Kidney (tissue), 14 donors: ENCODE measurements around the gene ROR2. TPM values are rescaled to one million over a fixed set of nuclear protein-coding genes. Genes with fewer than 3 reads are reported as not detected.

ENCODE experiments used
- DNase-seq, 5 donors: peaks; one replicate each; pipeline ENCODE4 v3.0.0-alpha.2; 2013 to 2020
- FAIRE-seq: peaks from 2 replicates; lab custom pipeline; 2012; peaks lifted over from hg19 to GRCh38; lab: Jason Lieb, UNC
- H3K27ac ChIP-seq, 2 donors: one replicate each; pipeline ENCODE4 v1.7.0; 2013; ENCODE audit warnings: low read depth in 2 of 2, low read length in 2 of 2, inconsistent platforms in 1 of 2
- H3K27me3 ChIP-seq: one replicate; pipeline ENCODE4 v1.7.1; 2013; ENCODE audit warnings: low read length, inconsistent platforms; ENCODE audit not compliant: control insufficient read depth, insufficient read depth
- H3K36me3 ChIP-seq, 3 donors: one replicate each; pipeline versions ENCODE4 v1.7.0 to v1.7.1; 2013; ENCODE audit warnings: low read length in 3 of 3, control low read depth in 1 of 3, inconsistent platforms in 1 of 3; ENCODE audit not compliant: insufficient read depth in 3 of 3, control insufficient read depth in 2 of 3
- H3K4me1 ChIP-seq, 3 donors: one replicate each; pipeline versions ENCODE4 v1.7.0 to v1.7.1; 2013; ENCODE audit warnings: low read length in 3 of 3, inconsistent platforms in 1 of 3, low read depth in 1 of 3; ENCODE audit not compliant: control insufficient read depth in 2 of 3, insufficient read depth in 2 of 3
- H3K4me3 ChIP-seq, 3 donors: one replicate each; pipeline versions ENCODE4 v1.7.0 to v1.8.1; 2013; ENCODE audit warnings: low read length in 3 of 3, control low read depth in 1 of 3, inconsistent platforms in 1 of 3
- H3K9ac ChIP-seq, 3 donors: one replicate each; pipeline versions ENCODE4 v1.7.0 to v1.7.1; 2013; ENCODE audit warnings: low read length in 3 of 3, control low read depth in 1 of 3, inconsistent platforms in 1 of 3
- H3K9me3 ChIP-seq, 3 donors: one replicate each; pipeline versions ENCODE4 v1.7.0 to v1.7.1; 2013; ENCODE audit warnings: low read length in 3 of 3, control low read depth in 1 of 3, inconsistent platforms in 1 of 3; ENCODE audit not compliant: control insufficient read depth in 2 of 3, insufficient read depth in 1 of 3
- intact Hi-C: fragments of 100-400 bp; cut with DNase I; formaldehyde crosslinking; loops from one replicate; pipeline ENCODE4 v1.11.1; 2022
- polyA plus RNA-seq: library from polyadenylated mRNA; stranded (reverse); fragments of 350-450 nt; fragmentation: Illumina TruSeq; extraction: RNeasy Lipid Tissue Mini Kit (QIAGEN cat#74804); gene quantifications from one replicate; pipeline ENCODE4 v1.2.3, GENCODE V29; 2014; ENCODE audit warnings: low read depth, low replicate concordance; ENCODE audit not compliant: insufficient read depth
- total RNA-seq: library from RNA; stranded (reverse); fragmentation: NEBNext Ultra II Directional; extraction: Animal tissue kit (Norgen Biotek cat#: 25700); gene quantifications from one replicate; pipeline ENCODE4 v1.2.1, GENCODE V29; 2021
- TF ChIP-seq, protein P1 (sequence below): IDR thresholded peaks from 3 replicates; pipeline ENCODE4 v1.5.1; 2012; ENCODE audit warnings: mild to moderate bottlenecking, moderate library complexity, borderline replicate concordance; ENCODE audit not compliant: insufficient read depth; ENCODE audit errors: extremely low read depth
- donor health status: control.
- donor health status: control.
- donor health status: control.
- donor health status: control.
- donor health status: control.
- donor health status: DM: yes; HTN: yes; CAD: no.
- donor health status: Normal renal cell carcinoma (clear cell type).

The ROR2 gene
- total and polyA plus RNA-seq, 2 donors from 2014 or later = 1.5 to 5.7 TPM

DNA sequence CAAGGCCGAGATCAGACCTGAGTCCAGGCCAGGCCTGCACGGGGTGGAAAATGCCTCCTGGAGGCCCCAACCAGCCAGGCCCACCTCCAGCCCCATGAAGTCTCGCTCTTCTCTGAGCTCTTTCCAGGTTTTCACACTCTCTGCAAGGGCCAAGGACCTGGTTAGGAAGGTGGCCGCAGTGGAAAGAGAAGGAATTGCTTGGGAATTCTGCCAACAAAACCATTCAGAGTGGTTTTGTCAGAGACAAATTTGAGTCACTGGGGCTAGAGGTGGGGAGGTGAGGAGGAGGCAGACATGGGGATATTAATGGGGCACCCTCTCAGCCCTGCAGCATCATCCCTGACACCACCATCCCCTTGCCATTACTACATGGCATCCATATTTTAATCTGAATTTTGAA lies 261.0 kb downstream of the ROR2 start:
- Histone ChIP-seq H3K27ac (no peak overlapping the region), H3K27me3 (no peaks in the 10 kb centered on the region), H3K4me1 (no peaks in the 10 kb centered on the region), H3K9ac (no peak overlapping the region), H3K36me3 (no peaks in the 10 kb centered on the region), H3K4me3 (no peak overlapping the region), H3K9me3 (no peaks in the 10 kb centered on the region)
- TF ChIP-seq, protein P1, sequence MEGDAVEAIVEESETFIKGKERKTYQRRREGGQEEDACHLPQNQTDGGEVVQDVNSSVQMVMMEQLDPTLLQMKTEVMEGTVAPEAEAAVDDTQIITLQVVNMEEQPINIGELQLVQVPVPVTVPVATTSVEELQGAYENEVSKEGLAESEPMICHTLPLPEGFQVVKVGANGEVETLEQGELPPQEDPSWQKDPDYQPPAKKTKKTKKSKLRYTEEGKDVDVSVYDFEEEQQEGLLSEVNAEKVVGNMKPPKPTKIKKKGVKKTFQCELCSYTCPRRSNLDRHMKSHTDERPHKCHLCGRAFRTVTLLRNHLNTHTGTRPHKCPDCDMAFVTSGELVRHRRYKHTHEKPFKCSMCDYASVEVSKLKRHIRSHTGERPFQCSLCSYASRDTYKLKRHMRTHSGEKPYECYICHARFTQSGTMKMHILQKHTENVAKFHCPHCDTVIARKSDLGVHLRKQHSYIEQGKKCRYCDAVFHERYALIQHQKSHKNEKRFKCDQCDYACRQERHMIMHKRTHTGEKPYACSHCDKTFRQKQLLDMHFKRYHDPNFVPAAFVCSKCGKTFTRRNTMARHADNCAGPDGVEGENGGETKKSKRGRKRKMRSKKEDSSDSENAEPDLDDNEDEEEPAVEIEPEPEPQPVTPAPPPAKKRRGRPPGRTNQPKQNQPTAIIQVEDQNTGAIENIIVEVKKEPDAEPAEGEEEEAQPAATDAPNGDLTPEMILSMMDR = no peak
- FAIRE-seq = no peak
- DNase-seq = no peak
- intact Hi-C loops = no loop called here

DNA sequence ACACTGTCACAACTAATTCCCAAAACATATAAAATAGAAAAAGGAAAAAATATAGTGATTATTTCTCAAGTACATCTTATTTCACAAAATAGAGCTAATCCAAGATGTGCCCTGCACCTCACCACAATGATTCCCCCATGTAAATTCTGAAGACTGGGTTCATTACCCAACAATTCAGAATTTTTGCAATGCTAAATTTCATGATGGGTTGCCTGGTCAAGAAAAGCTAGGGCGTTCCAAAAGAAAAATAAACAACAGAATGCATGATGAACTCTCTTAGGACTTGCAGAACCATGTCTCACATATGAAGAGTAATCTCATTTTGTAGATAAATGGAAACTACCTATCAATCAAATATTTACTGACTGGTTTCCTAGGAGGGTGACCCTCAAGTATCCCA lies 266.8 kb downstream of the ROR2 start:
- TF ChIP-seq, protein P1 = no peak
- no peaks in the 10 kb centered on the region for H3K27me3 ChIP-seq
- no peak overlapping the region for H3K9ac ChIP-seq
- intact Hi-C loops = no loop called here
- DNase-seq (no peak), FAIRE-seq (no peak)
- H3K36me3 ChIP-seq = no peaks in the 10 kb centered on the region
- no peak overlapping the region for H3K4me3 ChIP-seq
- H3K9me3 ChIP-seq = no peaks in the 10 kb centered on the region
- no peaks in the 10 kb centered on the region for H3K4me1 ChIP-seq
- no peak overlapping the region for H3K27ac ChIP-seq

DNA sequence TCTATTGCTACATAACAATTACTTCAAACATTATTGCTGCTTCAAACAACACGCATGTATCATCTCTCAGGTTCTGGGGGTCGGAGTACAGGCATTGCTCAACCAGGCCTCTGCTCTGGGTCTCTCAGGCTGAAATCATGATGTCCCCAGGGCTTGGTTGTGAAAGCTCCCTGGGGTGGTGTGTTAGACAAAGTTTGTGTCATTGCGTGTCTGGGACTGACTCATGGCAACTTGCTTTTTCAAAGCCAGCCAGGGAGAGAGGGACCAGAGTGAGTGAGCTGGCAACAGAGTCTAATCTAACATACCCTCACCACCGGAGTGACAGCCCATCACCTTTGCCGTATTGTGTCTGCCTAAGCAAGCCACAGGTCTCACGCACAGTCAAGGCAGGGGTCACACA lies 267.2 kb downstream of the ROR2 start:
- no peaks in the 10 kb centered on the region for H3K4me1 ChIP-seq
- intact Hi-C loops = no loop called here
- no peak overlapping the region for H3K9ac ChIP-seq
- no peak for FAIRE-seq
- H3K27ac ChIP-seq = no peak overlapping the region
- no peaks in the 10 kb centered on the region for H3K27me3 ChIP-seq
- H3K9me3 ChIP-seq = no peaks in the 10 kb centered on the region
- no peaks in the 10 kb centered on the region for H3K36me3 ChIP-seq
- no peak overlapping the region for H3K4me3 ChIP-seq
- no peak for DNase-seq
- TF ChIP-seq, protein P1 = no peak
